Ishikawa (cell line): ENCODE measurements around the gene HINT3.

Experiments used
- EGR1 ChIP-seq: IDR thresholded peaks from 2 replicates; pipeline ENCODE4 v1.6.1; 2012
- EP300 ChIP-seq: IDR thresholded peaks from 2 replicates; pipeline ENCODE4 v1.6.1; 2012; ENCODE audit warnings: borderline replicate concordance
- RAD21 ChIP-seq: IDR thresholded peaks from 2 replicates; pipeline ENCODE4 v1.6.1; 2012; ENCODE audit warnings: low read depth
- TCF12 ChIP-seq: IDR thresholded peaks from 2 replicates; pipeline ENCODE4 v1.6.1; 2012; ENCODE audit warnings: low read depth
- TEAD4 ChIP-seq: IDR thresholded peaks from 2 replicates; pipeline ENCODE4 v1.6.1; 2012
- YY1 ChIP-seq: IDR thresholded peaks from 2 replicates; pipeline ENCODE4 v1.6.1; 2012; ENCODE audit warnings: low read depth
- TF ChIP-seq, protein P1 (sequence below): IDR thresholded peaks from 2 replicates; pipeline ENCODE4 v1.6.1; 2012
- TF ChIP-seq, protein P2 (sequence below): IDR thresholded peaks from 2 replicates; pipeline ENCODE4 v1.6.1; 2012; ENCODE audit warnings: low read depth, mild to moderate bottlenecking

DNA sequence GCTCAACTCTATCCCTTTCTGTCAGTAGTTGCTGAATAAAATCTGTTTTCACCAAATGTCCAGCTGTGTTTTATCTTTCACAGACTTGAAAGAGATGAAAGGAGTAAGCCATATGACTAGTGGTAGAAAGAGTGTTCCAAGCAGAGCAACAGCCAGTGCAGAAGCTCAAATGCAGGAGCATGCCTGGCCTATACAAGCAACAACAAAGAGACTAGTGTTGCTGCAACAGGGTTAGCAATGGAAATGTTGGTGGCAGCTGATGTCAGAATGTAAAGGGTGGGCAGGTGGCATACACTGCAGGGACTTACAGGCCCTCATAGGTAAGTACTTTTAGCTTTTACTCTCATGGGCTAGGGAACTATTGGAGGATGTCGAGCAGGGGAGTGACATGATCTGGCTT, 5.2 kb upstream of the HINT3 start:
- TF ChIP-seq EGR1 (no peak), EP300 (no peak), TCF12 (no peak), RAD21 (no peak), TEAD4 (no peak), YY1 (no peak)
- TF ChIP-seq, protein P1, sequence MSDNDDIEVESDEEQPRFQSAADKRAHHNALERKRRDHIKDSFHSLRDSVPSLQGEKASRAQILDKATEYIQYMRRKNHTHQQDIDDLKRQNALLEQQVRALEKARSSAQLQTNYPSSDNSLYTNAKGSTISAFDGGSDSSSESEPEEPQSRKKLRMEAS: no peak
- TF ChIP-seq, protein P2, sequence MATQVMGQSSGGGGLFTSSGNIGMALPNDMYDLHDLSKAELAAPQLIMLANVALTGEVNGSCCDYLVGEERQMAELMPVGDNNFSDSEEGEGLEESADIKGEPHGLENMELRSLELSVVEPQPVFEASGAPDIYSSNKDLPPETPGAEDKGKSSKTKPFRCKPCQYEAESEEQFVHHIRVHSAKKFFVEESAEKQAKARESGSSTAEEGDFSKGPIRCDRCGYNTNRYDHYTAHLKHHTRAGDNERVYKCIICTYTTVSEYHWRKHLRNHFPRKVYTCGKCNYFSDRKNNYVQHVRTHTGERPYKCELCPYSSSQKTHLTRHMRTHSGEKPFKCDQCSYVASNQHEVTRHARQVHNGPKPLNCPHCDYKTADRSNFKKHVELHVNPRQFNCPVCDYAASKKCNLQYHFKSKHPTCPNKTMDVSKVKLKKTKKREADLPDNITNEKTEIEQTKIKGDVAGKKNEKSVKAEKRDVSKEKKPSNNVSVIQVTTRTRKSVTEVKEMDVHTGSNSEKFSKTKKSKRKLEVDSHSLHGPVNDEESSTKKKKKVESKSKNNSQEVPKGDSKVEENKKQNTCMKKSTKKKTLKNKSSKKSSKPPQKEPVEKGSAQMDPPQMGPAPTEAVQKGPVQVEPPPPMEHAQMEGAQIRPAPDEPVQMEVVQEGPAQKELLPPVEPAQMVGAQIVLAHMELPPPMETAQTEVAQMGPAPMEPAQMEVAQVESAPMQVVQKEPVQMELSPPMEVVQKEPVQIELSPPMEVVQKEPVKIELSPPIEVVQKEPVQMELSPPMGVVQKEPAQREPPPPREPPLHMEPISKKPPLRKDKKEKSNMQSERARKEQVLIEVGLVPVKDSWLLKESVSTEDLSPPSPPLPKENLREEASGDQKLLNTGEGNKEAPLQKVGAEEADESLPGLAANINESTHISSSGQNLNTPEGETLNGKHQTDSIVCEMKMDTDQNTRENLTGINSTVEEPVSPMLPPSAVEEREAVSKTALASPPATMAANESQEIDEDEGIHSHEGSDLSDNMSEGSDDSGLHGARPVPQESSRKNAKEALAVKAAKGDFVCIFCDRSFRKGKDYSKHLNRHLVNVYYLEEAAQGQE: no peak
